ENCODE results near the gene WDR7.

Gene WDR7

DNA sequence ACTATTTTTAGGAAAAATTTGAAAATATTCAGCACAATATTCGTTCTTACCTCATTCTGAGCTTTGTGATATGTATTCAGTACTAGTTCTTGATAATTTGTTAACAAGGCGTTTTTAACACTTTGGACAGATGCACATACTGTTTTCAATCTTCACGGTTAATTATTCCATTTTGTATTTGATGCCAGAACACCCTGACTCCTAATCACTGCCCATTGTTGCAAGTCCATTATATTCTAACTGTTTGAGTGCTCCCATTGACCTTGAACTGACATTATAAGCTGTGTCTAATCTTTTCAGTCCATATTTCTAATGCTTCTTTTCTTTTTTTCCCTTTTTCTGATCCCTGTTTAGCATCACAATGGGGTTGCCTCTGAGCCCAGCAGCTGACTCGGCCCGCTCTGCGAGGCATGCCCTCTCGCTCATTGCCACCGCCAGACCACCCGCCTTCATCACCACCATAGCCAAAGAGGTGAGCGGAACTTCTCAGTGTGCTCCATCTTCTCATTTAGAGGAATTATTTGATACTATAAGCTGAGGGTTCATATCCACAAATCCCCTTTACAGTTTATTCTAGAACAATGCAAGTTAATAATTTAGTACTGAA is 284.4 kb downstream of the WDR7 start:
- TF ChIP-seq, protein P1, sequence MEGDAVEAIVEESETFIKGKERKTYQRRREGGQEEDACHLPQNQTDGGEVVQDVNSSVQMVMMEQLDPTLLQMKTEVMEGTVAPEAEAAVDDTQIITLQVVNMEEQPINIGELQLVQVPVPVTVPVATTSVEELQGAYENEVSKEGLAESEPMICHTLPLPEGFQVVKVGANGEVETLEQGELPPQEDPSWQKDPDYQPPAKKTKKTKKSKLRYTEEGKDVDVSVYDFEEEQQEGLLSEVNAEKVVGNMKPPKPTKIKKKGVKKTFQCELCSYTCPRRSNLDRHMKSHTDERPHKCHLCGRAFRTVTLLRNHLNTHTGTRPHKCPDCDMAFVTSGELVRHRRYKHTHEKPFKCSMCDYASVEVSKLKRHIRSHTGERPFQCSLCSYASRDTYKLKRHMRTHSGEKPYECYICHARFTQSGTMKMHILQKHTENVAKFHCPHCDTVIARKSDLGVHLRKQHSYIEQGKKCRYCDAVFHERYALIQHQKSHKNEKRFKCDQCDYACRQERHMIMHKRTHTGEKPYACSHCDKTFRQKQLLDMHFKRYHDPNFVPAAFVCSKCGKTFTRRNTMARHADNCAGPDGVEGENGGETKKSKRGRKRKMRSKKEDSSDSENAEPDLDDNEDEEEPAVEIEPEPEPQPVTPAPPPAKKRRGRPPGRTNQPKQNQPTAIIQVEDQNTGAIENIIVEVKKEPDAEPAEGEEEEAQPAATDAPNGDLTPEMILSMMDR (IDR thresholded peaks at IDR 0.05; ENCODE audit: low read depth, low read length) = no peak
- H3K4me3 ChIP-seq (ENCODE audit: low read depth, low read length) = no peak overlapping the region

DNA sequence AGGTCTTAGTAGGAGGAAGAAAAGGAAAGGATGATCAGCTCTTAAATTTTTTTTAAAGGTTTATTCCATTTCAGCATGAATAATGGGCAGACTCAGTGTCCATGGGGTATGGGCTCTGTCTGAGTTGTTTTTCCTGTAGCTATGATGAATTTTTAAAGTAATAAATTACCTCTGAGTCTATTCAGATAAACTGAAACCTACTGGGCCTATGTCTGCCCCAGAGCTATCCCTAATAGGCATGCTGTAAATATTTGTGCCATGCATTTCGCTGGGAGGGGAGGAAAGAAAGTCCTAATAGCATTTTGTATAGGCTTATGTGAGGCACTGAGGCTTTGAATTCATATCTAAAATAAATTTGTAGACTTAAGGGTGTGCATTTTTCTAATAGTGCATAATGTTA is 285.3 kb downstream of the WDR7 start:
- H3K4me3 ChIP-seq (ENCODE audit: low read depth, low read length) = no peak overlapping the region
- TF ChIP-seq, protein P1 (IDR thresholded peaks at IDR 0.05; ENCODE audit: low read depth, low read length) = no peak

DNA sequence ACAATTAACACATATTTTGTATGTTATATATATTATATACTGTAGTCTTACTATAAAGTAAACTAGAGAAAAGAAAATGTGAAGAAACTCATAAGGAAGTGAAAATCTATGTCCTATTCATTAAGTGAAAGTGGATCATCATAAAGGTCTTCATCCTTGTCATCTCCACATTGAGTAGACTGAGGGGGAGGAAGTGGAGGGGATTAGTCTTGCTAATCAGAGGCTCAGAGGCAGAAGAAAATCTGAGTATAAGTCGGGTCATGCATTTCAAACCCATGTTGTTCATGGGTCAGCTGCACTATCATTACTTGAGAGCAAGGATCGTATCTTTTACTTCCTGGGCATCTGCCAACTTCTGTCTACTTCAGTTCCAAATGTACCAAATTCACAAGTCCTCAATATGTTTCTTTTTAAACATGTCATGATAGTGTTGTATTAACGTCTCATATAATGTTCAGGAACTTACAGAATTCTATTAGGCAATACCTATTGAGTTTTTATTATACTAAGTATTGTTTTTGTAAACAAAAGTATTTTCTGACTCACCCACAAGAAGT is 286.8 kb downstream of the WDR7 start:
- H3K4me3 ChIP-seq (ENCODE audit: low read depth, low read length) = no peak overlapping the region
- TF ChIP-seq, protein P1 (IDR thresholded peaks at IDR 0.05; ENCODE audit: low read depth, low read length) = no peak

DNA sequence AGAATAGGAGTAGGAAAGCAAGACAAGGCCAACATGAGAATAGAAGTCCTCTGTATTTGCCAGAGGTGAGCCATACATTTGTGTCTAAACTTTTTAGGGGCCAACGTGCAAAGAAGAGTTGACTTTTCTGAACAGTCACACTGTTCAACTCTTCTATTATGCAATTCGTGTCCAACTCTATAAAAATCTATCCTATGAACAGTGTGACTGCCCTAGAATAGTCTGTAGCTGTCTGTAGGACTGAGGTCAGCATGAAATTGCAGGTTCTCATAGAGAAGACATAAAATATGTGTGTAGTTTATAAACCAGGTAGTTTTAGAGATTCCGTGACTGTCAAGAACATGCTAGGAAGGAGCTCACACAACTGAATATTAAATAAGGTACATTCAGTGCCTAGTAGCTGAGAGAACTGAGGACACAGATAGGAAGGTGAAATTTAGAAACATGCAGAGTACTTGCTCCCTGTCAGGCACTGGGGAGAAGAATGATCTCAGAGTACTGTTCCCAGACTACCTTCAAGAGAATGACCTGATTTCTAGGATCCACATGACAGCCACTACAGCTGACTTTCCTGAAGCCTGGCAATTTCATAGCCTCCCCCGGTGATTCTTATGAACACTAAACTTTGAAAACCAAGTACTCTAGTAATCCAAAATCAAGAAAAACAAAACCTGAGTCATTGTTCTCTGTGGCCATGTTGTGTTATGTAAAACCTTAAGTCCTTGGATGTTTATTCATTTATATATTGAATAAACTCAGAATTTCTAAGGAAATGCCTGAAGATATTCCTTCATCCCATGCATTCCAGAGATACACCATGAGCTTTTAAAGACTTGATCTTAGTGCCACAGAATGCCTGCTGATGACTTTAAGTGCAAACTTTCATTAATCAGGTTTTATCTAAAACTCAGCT is 294.3 kb downstream of the WDR7 start:
- no peak overlapping the region for H3K4me3 ChIP-seq (ENCODE audit: low read depth, low read length)
- TF ChIP-seq, protein P1 (IDR thresholded peaks at IDR 0.05; ENCODE audit: low read depth, low read length) = no peak

DNA sequence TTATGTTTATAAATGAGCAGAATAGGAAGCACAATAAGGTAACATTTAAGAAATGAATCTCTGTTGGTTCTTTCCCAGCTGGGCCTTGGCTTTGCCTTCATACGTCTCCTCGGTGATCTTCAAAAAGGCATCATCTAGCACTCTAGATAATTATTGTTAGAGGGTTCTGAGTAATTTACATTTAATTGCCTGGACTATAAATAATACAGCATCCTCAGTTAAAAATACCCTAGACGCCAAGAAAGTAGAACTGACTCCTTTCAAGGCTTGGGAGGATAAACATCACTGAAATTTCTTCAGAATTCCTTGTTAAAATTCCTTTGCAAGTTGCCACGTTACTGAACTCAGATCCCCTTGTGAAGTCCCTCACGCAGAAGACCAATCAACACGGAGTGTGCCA is 296.1 kb downstream of the WDR7 start:
- TF ChIP-seq, protein P1 (IDR thresholded peaks at IDR 0.05; ENCODE audit: low read depth, low read length) = no peak

DNA sequence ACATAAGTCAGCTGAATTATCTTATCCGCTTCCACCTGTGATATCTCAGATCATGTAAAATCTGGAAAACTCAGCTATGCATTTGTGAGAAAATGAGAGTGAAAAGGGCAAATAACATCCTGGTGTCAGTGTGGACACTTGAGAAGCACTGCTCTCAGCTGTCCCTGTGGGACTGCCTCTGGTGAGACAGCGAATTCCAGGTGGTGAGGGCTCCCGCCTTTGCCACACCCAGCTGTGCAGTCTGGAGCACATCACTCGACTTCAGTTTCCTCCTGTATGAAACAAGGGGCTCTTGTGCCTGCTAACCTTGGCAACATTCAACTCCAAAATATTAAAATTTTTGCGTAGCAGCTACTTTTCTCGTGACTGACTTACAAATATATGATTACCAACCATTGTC is 300.9 kb downstream of the WDR7 start:
- TF ChIP-seq, protein P1 (IDR thresholded peaks at IDR 0.05; ENCODE audit: low read depth, low read length) = no peak
- no peak overlapping the region for H3K4me3 ChIP-seq (ENCODE audit: low read depth, low read length)

More for the DNA sequence above, 296.1 kb downstream of the WDR7 start:
- no peak overlapping the region for H3K4me3 ChIP-seq (ENCODE audit: low read depth, low read length)
